ENCODE results near the gene TAAR5.
"Not testable (repeated sequence)": the region's sequence is repeated elsewhere in the genome, so short reads cannot be mapped to it uniquely, and the experiment has no call there.

TAAR5 gene

DNA sequence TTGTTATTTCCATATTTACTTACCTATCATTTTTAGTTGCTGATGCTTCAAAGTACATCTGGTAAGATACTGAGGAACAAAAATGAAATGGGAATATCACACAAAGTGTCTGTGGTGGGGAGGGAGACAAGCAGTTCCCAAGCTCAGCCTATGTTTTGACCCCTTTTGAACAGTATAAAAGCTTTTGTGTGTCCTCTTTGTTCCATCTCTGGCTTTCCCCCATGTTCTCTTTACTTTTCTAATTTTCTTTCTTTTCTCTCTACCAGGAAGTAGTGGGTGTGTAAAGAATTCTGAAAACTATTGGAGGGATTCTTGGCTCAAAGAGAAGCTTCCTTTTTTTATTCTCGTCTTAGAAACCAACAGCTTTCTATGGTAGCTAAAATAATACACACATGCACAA, 27.1 kb upstream of the TAAR5 start:
- in situ Hi-C loops (cut with HindIII; ENCODE audit: low sequenced_read_pairs) = no loop called here
- no peak for TF ChIP-seq CTCF (IDR thresholded peaks at IDR 0.05; ENCODE audit: low read depth, low read length)
- DNase-seq (ENCODE audit: low read depth, low spot score) = no peak
- no peak overlapping the region for H3K4me3 ChIP-seq (ENCODE audit: low read depth, low read length)

DNA sequence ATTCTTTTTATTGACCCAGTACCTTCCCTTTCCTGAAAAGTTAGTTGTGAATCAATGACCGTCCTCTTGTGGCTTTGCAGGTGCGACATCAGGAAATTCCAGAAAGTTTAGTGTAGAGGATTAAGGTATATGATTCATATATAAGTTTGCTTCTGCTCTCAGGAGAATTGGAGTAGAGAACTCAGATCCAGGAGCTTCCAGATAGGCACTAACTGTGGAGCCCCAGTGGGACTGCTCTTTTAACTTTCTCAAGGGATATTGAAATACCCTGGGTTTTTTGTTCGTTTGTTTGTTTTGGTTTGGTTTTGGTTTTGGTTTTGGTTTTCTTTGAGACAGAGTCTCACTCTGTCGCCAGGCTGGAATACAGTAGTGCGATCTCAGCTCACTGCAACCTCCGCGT, 25.0 kb upstream of the TAAR5 start:
- H3K4me3 ChIP-seq (ENCODE audit: low read depth, low read length) = no peak overlapping the region
- DNase-seq (ENCODE audit: low read depth, low spot score) = no peak
- in situ Hi-C loops (cut with HindIII; ENCODE audit: low sequenced_read_pairs) = no loop called here
- no peak for TF ChIP-seq CTCF (IDR thresholded peaks at IDR 0.05; ENCODE audit: low read depth, low read length)

DNA sequence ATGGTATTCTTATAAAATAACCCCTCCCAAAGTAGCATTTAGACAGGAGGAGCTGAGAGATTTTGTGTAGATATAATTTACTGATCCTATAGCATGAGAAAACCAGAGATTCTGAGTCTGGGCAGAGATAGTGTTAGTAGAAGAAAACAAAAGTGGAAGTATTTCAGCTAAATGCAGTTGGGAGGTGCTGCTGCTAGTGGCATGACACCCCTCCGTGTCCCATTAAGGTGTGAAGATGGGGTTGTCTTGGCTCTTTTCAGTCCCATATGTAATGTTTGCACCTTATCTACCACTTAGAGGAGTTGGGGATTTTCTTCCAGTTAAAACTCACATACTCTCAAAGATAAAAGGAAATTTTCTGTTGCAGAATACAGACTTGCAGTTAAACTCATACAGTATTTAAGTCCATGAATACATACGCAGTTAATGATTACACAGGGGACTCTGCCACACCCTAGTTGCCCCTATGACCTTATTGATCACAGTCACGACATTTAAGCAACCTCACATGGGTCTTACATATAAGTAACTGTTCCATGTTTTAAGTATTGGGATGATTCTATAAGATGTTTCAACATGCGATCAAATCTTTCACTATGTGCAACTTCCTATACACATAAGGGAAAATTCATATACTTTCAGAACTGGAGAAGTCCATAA, 23.0 kb upstream of the TAAR5 start:
- no peak for TF ChIP-seq CTCF (IDR thresholded peaks at IDR 0.05; ENCODE audit: low read depth, low read length)
- in situ Hi-C loops (cut with HindIII; ENCODE audit: low sequenced_read_pairs) = no loop called here
- DNase-seq (ENCODE audit: low read depth, low spot score) = no peak

DNA sequence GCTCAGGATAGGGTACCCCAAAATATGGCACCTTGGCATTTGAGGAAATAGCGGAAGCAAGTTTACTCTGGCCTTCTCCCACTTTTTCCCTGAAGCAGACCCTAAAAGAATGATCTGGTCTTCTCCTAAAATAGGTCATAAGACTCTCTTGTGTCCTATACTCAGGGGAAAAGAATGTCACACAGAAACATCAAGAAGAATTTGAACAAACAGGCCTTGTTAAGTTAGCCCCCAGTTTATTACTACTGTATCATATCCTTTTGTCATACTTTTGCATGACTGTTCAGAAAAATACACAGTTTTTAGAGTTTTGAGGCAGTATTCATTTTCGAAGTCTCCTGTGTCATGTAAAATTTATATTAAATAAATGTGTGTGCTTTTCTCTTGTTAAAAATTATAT, 22.1 kb upstream of the TAAR5 start:
- DNase-seq (ENCODE audit: low read depth, low spot score) = no peak
- no peak for TF ChIP-seq CTCF (IDR thresholded peaks at IDR 0.05; ENCODE audit: low read depth, low read length)
- in situ Hi-C loops (cut with HindIII; ENCODE audit: low sequenced_read_pairs) = no loop called here

More for the DNA sequence above, 23.0 kb upstream of the TAAR5 start:
- H3K4me3 ChIP-seq (ENCODE audit: low read depth, low read length) = no peak overlapping the region

DNA sequence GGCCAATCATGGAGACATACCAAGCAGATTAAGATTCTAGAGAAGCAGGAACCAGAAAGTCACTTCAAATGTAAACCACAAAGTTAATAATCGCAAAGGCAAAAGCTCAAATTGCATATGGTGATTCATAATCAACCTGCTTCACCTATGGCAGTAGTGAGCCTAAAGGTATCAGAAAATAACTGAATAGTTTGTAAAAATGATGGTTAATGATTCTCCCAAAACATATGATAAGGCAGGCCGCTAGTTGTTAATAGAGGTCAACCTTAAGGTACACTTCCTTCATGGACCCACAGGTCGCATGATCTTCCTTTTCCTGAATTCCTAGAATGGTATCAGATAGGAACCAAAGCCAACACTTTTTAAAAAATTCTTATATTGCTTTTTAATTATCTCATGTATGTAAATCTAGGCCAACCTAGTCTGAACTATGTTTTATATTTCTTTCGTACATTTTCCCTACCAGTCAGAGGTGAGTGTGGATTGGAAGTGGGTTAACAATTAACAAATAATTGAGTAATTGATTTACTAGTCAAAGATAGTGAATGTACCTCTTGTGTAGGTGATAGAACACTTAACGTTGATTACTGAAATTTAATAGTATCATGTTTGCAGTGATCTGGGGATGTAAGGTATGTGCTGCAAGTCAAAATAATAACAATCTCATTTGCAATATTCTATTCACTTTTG, 18.1 kb upstream of the TAAR5 start:
- H3K4me3 ChIP-seq (ENCODE audit: low read depth, low read length) = no peak overlapping the region
- in situ Hi-C loops (cut with HindIII; ENCODE audit: low sequenced_read_pairs) = no loop called here
- TF ChIP-seq CTCF (IDR thresholded peaks at IDR 0.05; ENCODE audit: low read depth, low read length) = no peak
- DNase-seq (ENCODE audit: low read depth, low spot score) = no peak

More for the DNA sequence above, 22.1 kb upstream of the TAAR5 start:
- no peak overlapping the region for H3K4me3 ChIP-seq (ENCODE audit: low read depth, low read length)

GRCh38 chr6:132604635-132605152, 15.2 kb upstream of the TAAR5 start:
- in situ Hi-C loops (cut with HindIII; ENCODE audit: low sequenced_read_pairs) = no loop called here
- no peak overlapping the region for H3K4me3 ChIP-seq (ENCODE audit: low read depth, low read length)
- DNase-seq (ENCODE audit: low read depth, low spot score) = no peak
- TF ChIP-seq CTCF (IDR thresholded peaks at IDR 0.05; ENCODE audit: low read depth, low read length) = no peak

DNA sequence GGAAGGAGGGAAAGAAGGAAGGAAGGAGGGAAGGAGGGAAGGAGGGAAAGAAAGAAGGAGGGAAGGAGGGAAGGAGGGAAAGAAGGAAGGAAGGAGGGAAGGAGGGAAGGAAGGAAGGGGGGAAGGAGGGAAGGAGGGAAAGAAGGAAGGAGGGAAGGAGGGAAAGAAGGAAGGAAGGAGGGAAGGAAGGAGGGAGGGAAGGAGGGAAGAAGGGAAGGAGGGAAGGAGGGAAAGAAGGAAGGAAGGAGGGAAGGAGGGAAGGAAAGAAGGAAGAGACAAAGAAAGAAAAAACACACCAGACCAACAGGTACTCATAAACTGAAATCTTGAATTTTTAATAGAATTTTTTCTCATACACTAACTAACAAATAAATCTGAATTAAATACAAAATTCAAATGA, 11.4 kb upstream of the TAAR5 start:
- in situ Hi-C loops (cut with HindIII; ENCODE audit: low sequenced_read_pairs); DNase-seq (ENCODE audit: low read depth, low spot score); H3K4me3 ChIP-seq (ENCODE audit: low read depth, low read length): not testable (repeated sequence)

Measured in astrocyte of the spinal cord (primary cell).